OCI-LY3 (cell line): ENCODE data around the gene FLOT1.
"Not testable (repeated sequence)": the region's sequence is repeated elsewhere in the genome, so short reads cannot be mapped to it uniquely, and the experiment has no call there.

Experiments used
- H2AFZ ChIP-seq: fragments of 200-600, 300-600 bp; shearing (Covaris generic); 2 replicates; pipeline ENCODE4 v1.6.0; 2014; ENCODE audit warnings: antibody characterized with exemption, low read depth, low read length
- H3K27ac ChIP-seq: fragments of 200-600, 300-600 bp; sonication (generic); 2 replicates; pipeline ENCODE4 v1.5.1; 2014; ENCODE audit warnings: mild to moderate bottlenecking, low read length, moderate library complexity, mixed read lengths
- H3K27me3 ChIP-seq: fragments of 200-600, 300-600 bp; sonication (generic); 2 replicates; pipeline ENCODE4 v1.6.1; 2014; ENCODE audit warnings: low read depth, low read length, mixed read lengths
- H3K36me3 ChIP-seq: fragments of 200-600, 300-600 bp; sonication (generic); replicated peaks from 2 replicates; pipeline ENCODE3; 2014; ENCODE audit warnings: low read depth, low read length, mixed read lengths
- H3K4me1 ChIP-seq: fragments of 300-600, 200-600 bp; sonication (generic); 2 replicates; pipeline ENCODE4 v1.6.1; 2014; ENCODE audit warnings: low read length, mixed read lengths
- H3K4me2 ChIP-seq: fragments of 200-600, 300-600 bp; sonication (generic); 2 replicates; pipeline ENCODE4 v1.6.1; 2014; ENCODE audit warnings: low read length, mixed read lengths
- H3K4me3 ChIP-seq: fragments of 300-600, 200-600 bp; sonication (generic); 2 replicates; pipeline ENCODE4 v1.5.1; 2014; ENCODE audit warnings: antibody characterized with exemption, mild to moderate bottlenecking, low read length, moderate library complexity
- H3K79me2 ChIP-seq: fragments of 300-600, 200-600 bp; shearing (Covaris generic); 2 replicates; pipeline ENCODE4 v1.6.1; 2014; ENCODE audit warnings: mild to moderate bottlenecking, low read length, mixed read lengths
- H3K9ac ChIP-seq: fragments of 300-600, 200-600 bp; shearing (Covaris generic); 2 replicates; pipeline ENCODE4 v1.6.0; 2014; ENCODE audit warnings: mild to moderate bottlenecking, low read length, moderate library complexity
- H3K9me3 ChIP-seq: fragments of 200-600, 300-600 bp; shearing (Covaris generic); 2 replicates; pipeline ENCODE4 v1.6.1; 2014; ENCODE audit warnings: low read length, mixed read lengths; ENCODE audit not compliant: insufficient read depth
- H4K20me1 ChIP-seq: fragments of 200-600, 300-600 bp; sonication (generic); 2 replicates; pipeline ENCODE4 v1.6.1; 2016; ENCODE audit warnings: low read length, mixed read lengths; ENCODE audit not compliant: insufficient read depth
- EZH2phosphoT487 ChIP-seq: fragments of 200-600 bp; shearing (Covaris generic); IDR thresholded peaks from 2 replicates; pipeline ENCODE4 v1.6.1; 2018; ENCODE audit warnings: antibody characterized with exemption, mixed run types, low read depth
- TF ChIP-seq, protein P1 (sequence below): fragments of 200-600, 300-600 bp; sonication (generic); IDR thresholded peaks from 2 replicates; pipeline ENCODE4 v1.5.1; 2014; ENCODE audit warnings: antibody characterized with exemption, low read length, low read depth

Gene FLOT1

DNA sequence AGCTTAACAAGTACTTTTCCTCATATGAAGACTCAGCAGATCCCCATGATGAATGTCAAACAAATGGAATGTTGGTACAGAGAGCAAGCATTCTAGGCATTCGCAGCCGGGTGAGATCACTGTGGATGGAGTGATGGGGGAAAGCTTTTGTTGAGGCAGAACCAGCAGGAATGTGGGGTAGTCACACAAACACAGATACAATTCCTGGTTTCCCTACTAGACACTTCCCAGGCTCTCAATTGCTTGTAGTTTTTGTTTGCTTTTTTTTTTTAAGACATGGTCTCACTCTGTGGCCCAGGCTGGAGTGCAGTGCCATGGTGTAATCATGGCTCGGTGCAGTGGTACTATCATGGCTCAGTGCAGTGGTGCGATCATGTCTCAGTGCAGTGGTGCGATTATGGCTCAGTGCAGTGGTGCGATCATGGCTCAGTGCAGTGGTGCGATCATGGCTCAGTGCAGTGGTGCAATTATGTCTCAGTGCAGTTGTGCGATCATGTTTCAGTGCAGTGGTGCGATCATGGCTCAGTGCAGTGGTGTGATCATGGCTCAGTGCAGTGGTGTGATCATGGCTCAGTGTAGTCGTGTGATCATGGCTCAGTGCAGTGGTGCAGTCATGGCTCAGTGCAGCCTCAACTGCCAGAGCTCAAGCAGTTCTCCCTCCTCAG is 17.2 kb upstream of the FLOT1 start:
- no peak overlapping the region for H3K27ac ChIP-seq
- H4K20me1 ChIP-seq: no peaks in the 10 kb centered on the region
- H3K36me3 ChIP-seq: no peaks in the 10 kb centered on the region
- no peak for TF ChIP-seq EZH2phosphoT487
- TF ChIP-seq, protein P1, sequence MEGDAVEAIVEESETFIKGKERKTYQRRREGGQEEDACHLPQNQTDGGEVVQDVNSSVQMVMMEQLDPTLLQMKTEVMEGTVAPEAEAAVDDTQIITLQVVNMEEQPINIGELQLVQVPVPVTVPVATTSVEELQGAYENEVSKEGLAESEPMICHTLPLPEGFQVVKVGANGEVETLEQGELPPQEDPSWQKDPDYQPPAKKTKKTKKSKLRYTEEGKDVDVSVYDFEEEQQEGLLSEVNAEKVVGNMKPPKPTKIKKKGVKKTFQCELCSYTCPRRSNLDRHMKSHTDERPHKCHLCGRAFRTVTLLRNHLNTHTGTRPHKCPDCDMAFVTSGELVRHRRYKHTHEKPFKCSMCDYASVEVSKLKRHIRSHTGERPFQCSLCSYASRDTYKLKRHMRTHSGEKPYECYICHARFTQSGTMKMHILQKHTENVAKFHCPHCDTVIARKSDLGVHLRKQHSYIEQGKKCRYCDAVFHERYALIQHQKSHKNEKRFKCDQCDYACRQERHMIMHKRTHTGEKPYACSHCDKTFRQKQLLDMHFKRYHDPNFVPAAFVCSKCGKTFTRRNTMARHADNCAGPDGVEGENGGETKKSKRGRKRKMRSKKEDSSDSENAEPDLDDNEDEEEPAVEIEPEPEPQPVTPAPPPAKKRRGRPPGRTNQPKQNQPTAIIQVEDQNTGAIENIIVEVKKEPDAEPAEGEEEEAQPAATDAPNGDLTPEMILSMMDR: no peak
- H2AFZ ChIP-seq: no peak overlapping the region
- no peak overlapping the region for H3K4me2 ChIP-seq
- H3K9me3 ChIP-seq: no peaks in the 10 kb centered on the region
- H3K27me3 ChIP-seq: no peaks in the 10 kb centered on the region
- H3K9ac ChIP-seq: no peak overlapping the region
- H3K79me2 ChIP-seq: no peaks in the 10 kb centered on the region
- H3K4me3 ChIP-seq: no peak overlapping the region
- peaks cover 23% of the 10 kb centered on the region for H3K4me1 ChIP-seq

DNA sequence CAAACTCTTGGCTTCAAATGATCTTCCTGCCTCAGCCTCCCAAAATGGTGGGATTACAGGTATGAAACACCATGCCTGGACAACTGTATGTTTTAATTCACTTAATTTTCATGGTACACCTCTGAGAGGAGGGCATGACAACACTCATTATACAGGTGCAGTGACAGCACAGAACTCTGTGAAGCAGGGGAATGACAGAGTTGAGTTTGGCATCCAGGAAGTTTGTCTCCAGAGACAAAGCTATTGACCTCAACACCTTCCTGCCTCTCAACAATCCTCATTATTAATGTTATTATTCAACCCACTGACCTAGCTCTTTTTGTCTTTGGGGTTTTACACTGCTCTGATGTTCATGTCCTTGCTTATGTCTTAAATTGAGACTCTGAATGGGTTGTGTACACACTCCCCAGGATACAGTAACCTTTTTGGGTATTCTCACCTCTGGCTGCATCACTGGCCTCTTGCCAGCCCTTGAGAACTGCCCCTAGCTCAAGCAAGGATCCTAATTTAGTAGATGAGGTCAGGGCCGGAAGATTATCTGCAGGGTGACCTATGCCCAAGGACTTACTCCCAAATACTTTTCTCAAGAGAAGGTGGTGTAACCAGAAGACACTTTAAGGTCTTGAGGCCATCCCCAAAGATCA is 14.9 kb upstream of the FLOT1 start:
- no peaks in the 10 kb centered on the region for H3K27me3 ChIP-seq
- H3K9me3 ChIP-seq: no peaks in the 10 kb centered on the region
- H2AFZ ChIP-seq: no peak overlapping the region
- TF ChIP-seq, protein P1: no peak
- TF ChIP-seq EZH2phosphoT487: no peak
- H3K27ac ChIP-seq: no peak overlapping the region
- H3K4me3 ChIP-seq: no peak overlapping the region
- no peaks in the 10 kb centered on the region for H3K36me3 ChIP-seq
- H3K4me2 ChIP-seq: no peak overlapping the region
- H3K9ac ChIP-seq: no peak overlapping the region
- peaks cover 9% of the 10 kb centered on the region for H3K4me1 ChIP-seq
- no peaks in the 10 kb centered on the region for H4K20me1 ChIP-seq
- no peaks in the 10 kb centered on the region for H3K79me2 ChIP-seq

DNA sequence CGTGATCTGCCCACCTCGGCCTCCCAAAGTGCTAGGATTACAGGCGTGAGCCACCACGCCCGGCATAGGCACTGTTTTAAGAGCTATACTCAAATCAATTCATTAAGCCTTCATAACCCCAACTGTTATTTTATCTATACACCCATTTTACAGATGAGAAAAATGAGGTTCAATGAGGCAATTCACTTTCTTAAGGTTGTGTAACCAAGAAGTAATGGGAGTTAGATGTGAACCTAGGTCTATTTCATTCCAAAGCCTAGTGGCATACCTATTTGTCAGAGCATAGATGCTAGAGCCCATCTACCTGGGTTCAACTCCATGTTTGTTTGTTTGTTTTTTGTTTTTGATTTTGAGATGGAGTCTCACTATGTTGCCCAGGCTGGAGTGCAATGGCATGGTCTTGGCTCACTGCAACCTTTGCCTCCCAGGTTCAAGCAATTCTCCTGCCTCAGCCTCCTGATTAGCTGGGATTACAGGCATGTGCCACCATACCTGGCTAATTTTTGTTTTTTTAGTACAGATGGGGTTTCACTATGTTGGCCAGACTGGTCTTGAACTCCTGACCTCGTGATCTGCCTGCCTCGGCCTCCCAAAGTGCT is 14.0 kb upstream of the FLOT1 start:
- not testable (repeated sequence) for H4K20me1 ChIP-seq, H3K9ac ChIP-seq, H3K27ac ChIP-seq, H3K4me2 ChIP-seq, H3K4me3 ChIP-seq, H3K9me3 ChIP-seq, H2AFZ ChIP-seq, H3K36me3 ChIP-seq, H3K4me1 ChIP-seq, H3K27me3 ChIP-seq, H3K79me2 ChIP-seq

- Histone ChIP-seq H3K79me2 (no peaks in the 10 kb centered on the region), H3K4me2 (no peak overlapping the region), H3K4me1 (peaks cover 9% of the 10 kb centered on the region), H3K27ac (no peak overlapping the region), H3K36me3 (no peaks in the 10 kb centered on the region), H3K4me3 (no peak overlapping the region), H3K9me3 (no peaks in the 10 kb centered on the region), H3K9ac (no peak overlapping the region), H3K27me3 (no peaks in the 10 kb centered on the region), H2AFZ (no peak overlapping the region), H4K20me1 (no peaks in the 10 kb centered on the region)
- TF ChIP-seq EZH2phosphoT487: no peak
- TF ChIP-seq, protein P1: no peak
Observed at GRCh38 chr6:30754631-30755030, 12.1 kb upstream of the FLOT1 start.
